ENCODE data around the gene XG.
"Not testable (repeated sequence)": the region's sequence is repeated elsewhere in the genome, so short reads cannot be mapped to it uniquely, and the experiment has no call there.

- TF ChIP-seq CTCF, POLR2A (IDR thresholded peaks at IDR 0.05): not testable (repeated sequence)
These were observed at the start of gene XG for GRCh38 chrX:2751874-2752300.
